ENCODE measurements around the gene AKT3. TPM values are rescaled to one million over a fixed set of nuclear protein-coding genes. Genes with fewer than 3 reads are reported as not detected.

Gene AKT3
- total RNA-seq, 1 experiment from 2014 or later: 18.7 TPM

DNA sequence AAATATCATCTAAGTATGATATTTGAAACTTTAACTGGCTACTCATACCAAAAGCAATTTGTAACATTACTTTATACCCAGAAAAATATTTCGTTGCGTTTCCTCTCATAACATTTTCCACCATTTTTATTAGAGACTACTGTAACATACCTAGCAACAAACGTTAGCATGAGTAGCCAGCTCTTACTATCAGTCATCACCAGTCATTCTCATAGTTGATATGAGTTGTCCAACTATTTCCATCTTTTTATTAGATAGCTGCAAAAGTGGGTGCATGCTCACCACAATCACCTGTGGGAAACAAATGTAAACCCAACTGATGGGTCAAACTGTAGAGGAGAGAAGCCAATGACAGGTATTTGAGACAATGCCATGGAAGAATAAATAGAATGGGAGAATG, 114.6 kb downstream of the AKT3 start:
- Histone ChIP-seq H3F3A (ENCODE audit: low read length, unreplicated experiment) (no peaks in the 10 kb centered on the region), H3K9me2 (replicated peaks; ENCODE audit: low read length) (no peaks in the 10 kb centered on the region), H3K4me2 (ENCODE audit: low read length) (no peak overlapping the region), H3K79me2 (ENCODE audit: low read length) (no peaks in the 10 kb centered on the region), H2AFZ (ENCODE audit: low read length) (no peak overlapping the region), H3K27me3 (ENCODE audit: low read length) (no peaks in the 10 kb centered on the region), H3K4me3 (ENCODE audit: low read length) (no peak overlapping the region), H3K9ac (ENCODE audit: low read length) (no peak overlapping the region), H3K27ac (ENCODE audit: low read length) (no peak overlapping the region), H3K9me3 (ENCODE audit: low read length) (no peaks in the 10 kb centered on the region), H3K36me3 (ENCODE audit: low read depth, low read length) (no peaks in the 10 kb centered on the region), H3K4me1 (ENCODE audit: insufficient read depth, low read length) (no peaks in the 10 kb centered on the region), H4K20me1 (ENCODE audit: low read length) (no peaks in the 10 kb centered on the region)
- DNase-seq: no peak
- POLR2A ChIA-PET (ENCODE audit: unreplicated experiment): no interaction called here
- intact Hi-C loops (cut with micrococcal nuclease): no loop called here
- CTCF ChIA-PET: no interaction called here
- BruUV-seq (replicated peaks): no TSS peak
- TF ChIP-seq EZH2 (IDR thresholded peaks at IDR 0.05; ENCODE audit: low read length, unreplicated experiment) (no peak), CTCF (conservative IDR thresholded peaks at IDR 0.05; ENCODE audit: low read depth, low read length) (no peak), EZH2phosphoT487 (IDR thresholded peaks at IDR 0.05; ENCODE audit: borderline replicate concordance, low read length) (no peak)
- no peak for ATAC-seq

DNA sequence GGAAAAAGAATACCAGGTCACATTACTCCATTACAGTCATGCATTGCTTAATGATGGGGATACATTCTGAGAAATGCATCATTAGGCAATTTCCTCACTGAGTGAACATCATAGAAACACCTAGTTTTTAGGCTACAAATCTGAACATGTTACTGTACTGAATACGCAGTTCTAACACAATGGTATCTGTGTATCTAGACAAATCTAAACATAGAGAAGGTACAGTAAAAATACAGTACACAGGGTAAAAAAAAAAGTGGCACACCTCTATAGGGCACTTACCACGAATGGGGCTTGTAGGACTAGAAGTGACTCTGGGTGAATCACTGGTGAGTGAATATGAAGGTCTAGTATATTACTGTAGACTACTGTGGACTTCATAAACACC, 115.7 kb downstream of the AKT3 start:
- BruUV-seq (replicated peaks): no TSS peak
- no peak overlapping the region for H3K9ac ChIP-seq (ENCODE audit: low read length)
- no peaks in the 10 kb centered on the region for H3K27me3 ChIP-seq (ENCODE audit: low read length)
- CTCF ChIA-PET: interaction anchor here (0.6 kb wide), 1 partner anchor 524 kb away, joined by 9 read pairs; no protein-coding TSS in a partner anchor
- TF ChIP-seq EZH2phosphoT487 (IDR thresholded peaks at IDR 0.05; ENCODE audit: borderline replicate concordance, low read length) (no peak), EZH2 (IDR thresholded peaks at IDR 0.05; ENCODE audit: low read length, unreplicated experiment) (no peak), CTCF (conservative IDR thresholded peaks at IDR 0.05; ENCODE audit: low read depth, low read length) (no peak)
- ATAC-seq (no peak), DNase-seq (no peak)
- no peaks in the 10 kb centered on the region for H3K36me3 ChIP-seq (ENCODE audit: low read depth, low read length)
- no peaks in the 10 kb centered on the region for H3K4me1 ChIP-seq (ENCODE audit: insufficient read depth, low read length)
- no peaks in the 10 kb centered on the region for H3F3A ChIP-seq (ENCODE audit: low read length, unreplicated experiment)
- no peak overlapping the region for H3K27ac ChIP-seq (ENCODE audit: low read length)
- H3K4me3 ChIP-seq (ENCODE audit: low read length): no peak overlapping the region
- intact Hi-C loops (cut with micrococcal nuclease): no loop called here
- H3K9me2 ChIP-seq (replicated peaks; ENCODE audit: low read length): no peaks in the 10 kb centered on the region
- no peaks in the 10 kb centered on the region for H4K20me1 ChIP-seq (ENCODE audit: low read length)
- no peaks in the 10 kb centered on the region for H3K79me2 ChIP-seq (ENCODE audit: low read length)
- H3K9me3 ChIP-seq (ENCODE audit: low read length): no peaks in the 10 kb centered on the region
- no peak overlapping the region for H2AFZ ChIP-seq (ENCODE audit: low read length)
- POLR2A ChIA-PET (ENCODE audit: unreplicated experiment): no interaction called here
- no peak overlapping the region for H3K4me2 ChIP-seq (ENCODE audit: low read length)

GRCh38 chr1:243733670-243734307, 116.3 kb downstream of the AKT3 start:
- BruUV-seq (replicated peaks): no TSS peak
- H3K9ac ChIP-seq (ENCODE audit: low read length): no peak overlapping the region
- no peaks in the 10 kb centered on the region for H3K9me2 ChIP-seq (replicated peaks; ENCODE audit: low read length)
- H3K9me3 ChIP-seq (ENCODE audit: low read length): no peaks in the 10 kb centered on the region
- no peaks in the 10 kb centered on the region for H3K4me1 ChIP-seq (ENCODE audit: insufficient read depth, low read length)
- intact Hi-C loops (cut with micrococcal nuclease): no loop called here
- DNase-seq: no peak
- H3K4me2 ChIP-seq (ENCODE audit: low read length): no peak overlapping the region
- H4K20me1 ChIP-seq (ENCODE audit: low read length): no peaks in the 10 kb centered on the region
- no peaks in the 10 kb centered on the region for H3K36me3 ChIP-seq (ENCODE audit: low read depth, low read length)
- no peak for ATAC-seq
- H3K4me3 ChIP-seq (ENCODE audit: low read length): no peak overlapping the region
- H3K79me2 ChIP-seq (ENCODE audit: low read length): no peaks in the 10 kb centered on the region
- TF ChIP-seq EZH2 (IDR thresholded peaks at IDR 0.05; ENCODE audit: low read length, unreplicated experiment): no peak
- no peaks in the 10 kb centered on the region for H3F3A ChIP-seq (ENCODE audit: low read length, unreplicated experiment)
- ChIA-PET POLR2A (ENCODE audit: unreplicated experiment) (no interaction called here), CTCF (interaction anchor here (0.6 kb wide), 1 partner anchor 315 kb away, joined by 5 read pairs; no protein-coding TSS in a partner anchor)
- no peak overlapping the region for H2AFZ ChIP-seq (ENCODE audit: low read length)
- H3K27ac ChIP-seq (ENCODE audit: low read length): no peak overlapping the region
- H3K27me3 ChIP-seq (ENCODE audit: low read length): no peaks in the 10 kb centered on the region
